Activated naive CD4-positive, alpha-beta T cell treated with anti-CD3 and anti-CD28 coated beads, Interleukin-2, amount 50 U/mL, for 72 hours (primary cell): ENCODE data around the gene CREM. TPM values are rescaled to one million over a fixed set of nuclear protein-coding genes. Genes with fewer than 3 reads are reported as not detected.

Experiments
- ATAC-seq, 2 donors: fragments of 150-1000 bp; cut with Tn5 transposase; 2 replicates each; pipeline ENCODE4 v1.10.0; 2021; ENCODE audit warnings: mild to moderate bottlenecking in 2 of 2, moderate library complexity in 2 of 2
- DNase-seq, 2 donors: peaks; one replicate each; pipeline ENCODE4 v3.0.0; 2021 to 2022; ENCODE audit warnings: low spot score in 2 of 2
- H3K27ac Mint-ChIP-seq, 2 donors: one replicate each; pipeline ENCODE4 v1.8.0; 2022; ENCODE audit warnings: mild to moderate bottlenecking in 2 of 2, mixed read lengths in 2 of 2
- H3K36me3 Mint-ChIP-seq, 2 donors: one replicate each; pipeline ENCODE4 v1.8.0; 2022; ENCODE audit warnings: mixed read lengths in 2 of 2
- H3K9me3 Mint-ChIP-seq, 2 donors: one replicate each; pipeline ENCODE4 v1.8.0; 2022; ENCODE audit warnings: mixed read lengths in 2 of 2
- total RNA-seq, 2 donors: library from RNA; stranded (reverse); gene quantifications; one replicate each; pipeline ENCODE4 v1.2.3, GENCODE V29; 2022

CREM gene
- total RNA-seq, 2 donors from 2014 or later: 92.9 to 147 TPM

DNA sequence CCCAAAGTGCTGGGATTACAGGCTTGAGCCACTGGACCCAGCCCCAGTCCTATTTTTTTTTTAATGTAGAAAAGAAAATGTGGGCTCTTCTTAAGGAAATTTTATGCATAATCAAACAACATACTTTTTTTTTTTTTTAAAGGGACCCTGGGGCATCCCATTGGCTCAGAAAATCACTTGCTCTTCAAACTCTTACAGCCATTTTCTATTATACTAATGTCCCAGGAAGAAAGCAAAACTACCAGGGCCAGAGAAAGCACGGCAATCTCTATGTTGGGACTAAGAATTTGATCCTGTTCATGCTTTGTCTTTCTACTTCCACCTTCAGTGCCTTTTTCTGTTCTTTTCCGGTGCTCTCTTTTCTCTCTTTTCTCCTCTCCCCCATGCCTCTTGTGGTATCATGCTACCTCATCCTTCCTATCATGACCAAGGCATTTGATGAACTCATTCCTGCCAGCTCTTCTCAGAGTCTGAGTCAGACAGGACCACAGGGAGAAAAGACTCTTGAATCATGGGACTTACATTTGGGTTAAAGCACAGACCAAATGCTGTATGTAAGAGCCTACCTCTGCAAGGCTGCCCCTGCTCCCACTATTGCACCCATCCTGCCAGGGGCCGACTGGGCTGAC is 133.2 kb downstream of the CREM start:
- Mint-ChIP-seq H3K9me3 (peaks cover 13 to 17% of the 10 kb centered on the region in 2 donors), H3K36me3 (peaks cover 14 to 21% of the 10 kb centered on the region in 2 donors), H3K27ac (peak overlapping the region; percentile 9 to 67)
- ATAC-seq: peak; percentile 90 to 98
- peak in 1 of 2 donors; percentile 11 for DNase-seq

- peaks cover 6 to 10% of the 10 kb centered on the region in 2 donors for H3K9me3 Mint-ChIP-seq
- ATAC-seq: no peak
- H3K27ac Mint-ChIP-seq: no peak overlapping the region
- H3K36me3 Mint-ChIP-seq: peaks cover 11 to 17% of the 10 kb centered on the region in 2 donors
- no peak for DNase-seq
Observed at GRCh38 chr10:35262436-35262835, 135.8 kb downstream of the CREM start.

Other genes with a start within 250 kb of the CREM start
- 10 to 100 TPM; 43.8 to 45.9 TPM for gene CUL2, start 36.5 kb upstream of the CREM start, total RNA-seq
- 10 to 100 TPM; 31.4 to 44.2 TPM for gene CCNY, start 209.7 kb downstream of the CREM start, total RNA-seq